ENCODE results near the gene BORCS5. TPM values are rescaled to one million over a fixed set of nuclear protein-coding genes. Genes with fewer than 3 reads are reported as not detected.
"Not testable (repeated sequence)": the region's sequence is repeated elsewhere in the genome, so short reads cannot be mapped to it uniquely, and the experiment has no call there.

Gene BORCS5
- polyA plus RNA-seq (ENCODE audit: insufficient read length in 4 of 4), result 1 to 10 TPM; 7.6 to 8.9 (median 8.0) TPM

DNA sequence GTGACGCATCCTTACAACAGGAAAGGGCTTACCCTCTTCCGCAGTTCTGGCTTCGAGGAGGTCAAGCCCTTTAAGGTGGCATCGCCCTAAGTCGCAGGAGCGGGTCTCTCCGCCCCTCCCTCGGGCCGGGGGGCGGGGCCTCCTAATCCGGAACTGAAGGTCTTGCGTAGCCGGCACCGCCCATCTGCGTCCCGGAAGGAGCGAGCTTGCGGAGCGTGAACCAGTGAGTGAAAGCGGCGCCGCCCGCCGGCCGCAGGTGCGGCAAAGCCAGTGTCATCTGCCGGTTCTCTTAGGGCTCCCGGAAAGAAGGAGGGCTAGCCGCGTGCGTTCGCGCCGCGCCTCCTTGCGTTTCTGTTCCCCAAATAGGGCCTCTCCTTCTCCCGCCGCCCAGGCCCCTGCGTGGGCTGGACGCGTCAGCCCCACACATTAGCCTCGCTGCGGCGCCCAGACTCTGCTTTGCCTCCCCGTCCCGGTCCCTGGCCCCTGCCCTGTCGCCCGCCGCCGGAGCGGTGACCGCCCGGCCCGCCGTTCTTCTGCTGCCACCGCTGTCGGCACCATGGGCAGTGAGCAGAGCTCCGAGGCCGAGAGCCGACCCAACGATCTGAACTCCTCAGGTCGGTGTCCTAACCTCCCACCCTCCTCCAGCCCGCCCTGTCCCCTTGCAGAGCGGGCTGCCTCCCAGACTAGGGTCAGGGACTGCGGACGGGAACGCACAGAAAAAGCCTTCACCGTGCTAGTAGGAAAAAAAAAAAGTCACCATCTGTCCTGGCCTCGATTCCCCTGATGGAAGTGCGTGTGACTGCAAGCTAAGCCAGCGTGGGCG is at the start of gene BORCS5:
Gene BORCS5, plus strand, starts transcription at position 183 of the 823 bp plus-strand sequence. Its CDS starts 374 bp downstream, at position 557.
- peak; percentile 81 to 90 (median 83) for DNase-seq (ENCODE audit: low read depth in 4 of 4, low spot score in 3 of 4)

GRCh38 chr12:12310695-12311094 is 46.2 kb upstream of the BORCS5 start:
- not testable (repeated sequence) for DNase-seq (ENCODE audit: low read depth in 4 of 4, low spot score in 3 of 4)

DNA sequence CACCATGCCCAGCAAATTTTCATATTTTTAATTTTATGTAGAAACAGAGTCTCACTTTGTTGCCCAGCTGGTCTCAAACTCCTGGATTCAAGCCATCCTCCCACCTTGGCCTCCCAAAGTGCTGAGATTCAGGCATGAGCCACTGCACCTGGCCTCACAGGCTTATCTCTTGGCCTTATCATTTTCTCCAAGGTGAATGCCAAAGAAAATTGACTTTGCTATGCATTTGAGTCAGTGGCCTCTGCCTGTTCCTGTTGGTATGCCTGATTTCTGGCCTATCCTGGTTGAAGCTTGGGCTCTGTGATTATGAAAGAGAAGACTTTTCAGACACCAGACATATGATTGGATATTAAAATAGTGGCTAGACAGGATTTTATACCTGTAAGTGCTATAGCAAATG is 41.0 kb upstream of the BORCS5 start:
- no peak for DNase-seq (ENCODE audit: low read depth in 4 of 4, low spot score in 3 of 4)

DNA sequence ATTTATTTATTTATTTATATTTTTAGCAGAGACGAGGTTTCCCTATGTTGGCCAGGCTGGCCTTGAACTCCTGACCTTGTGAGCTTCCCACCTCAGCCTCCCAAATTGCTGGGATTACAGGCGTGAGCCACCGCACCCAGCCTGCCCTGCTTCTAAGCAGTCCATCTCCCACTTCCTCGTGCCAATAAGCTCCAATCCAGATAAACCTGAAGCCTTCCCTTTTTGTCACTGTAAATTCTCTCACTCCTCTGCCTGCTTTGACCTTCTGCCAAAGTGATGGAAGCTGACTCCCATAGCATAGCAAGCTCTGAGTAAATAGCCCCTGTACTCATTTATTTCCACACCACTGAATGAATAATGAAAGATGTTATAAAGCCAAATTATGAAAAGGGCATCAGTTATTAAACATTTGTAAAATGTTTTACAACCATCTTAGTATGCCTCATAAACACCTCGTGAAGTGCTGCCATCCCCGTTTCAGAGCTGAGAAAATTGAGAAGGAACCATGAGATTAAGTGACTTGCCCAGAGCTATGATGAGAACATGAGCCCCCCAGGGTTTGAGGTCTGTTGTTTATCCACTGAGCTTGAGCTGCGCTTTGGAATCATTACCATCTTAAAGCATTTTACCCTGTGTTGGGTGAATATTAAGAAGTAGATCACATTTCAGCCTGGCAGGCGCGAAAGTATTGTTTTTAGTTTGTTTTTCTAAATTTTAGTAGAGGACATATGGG is 37.3 kb upstream of the BORCS5 start:
- peak in 1 of 4 donors; percentile 41 for DNase-seq (ENCODE audit: low read depth in 4 of 4, low spot score in 3 of 4)

- no peak for DNase-seq (ENCODE audit: low read depth in 4 of 4, low spot score in 3 of 4)
These were observed 33.8 kb upstream of the BORCS5 start for GRCh38 chr12:12323118-12323517.

DNA sequence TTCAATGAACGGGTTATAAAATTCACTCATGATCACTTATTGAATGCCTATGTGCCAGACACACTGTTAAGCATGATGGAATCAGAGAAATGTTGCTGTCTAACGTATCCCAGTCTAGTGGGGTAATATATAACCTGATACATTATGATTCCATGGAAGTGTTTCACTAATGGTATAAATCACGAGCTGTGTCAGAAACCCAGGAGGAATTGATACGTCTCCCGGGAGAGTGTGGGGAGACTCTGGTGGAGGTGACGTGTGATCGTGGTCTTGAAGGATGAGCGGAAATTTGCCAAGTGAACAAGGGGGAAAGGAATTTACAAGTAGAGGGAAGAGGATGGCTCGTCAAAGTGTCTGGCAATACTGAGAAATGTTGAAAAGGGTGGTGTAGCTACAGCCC is 33.3 kb upstream of the BORCS5 start:
- no peak for DNase-seq (ENCODE audit: low read depth in 4 of 4, low spot score in 3 of 4)

GRCh38 chr12:12326262-12326661 is 30.6 kb upstream of the BORCS5 start:
- no peak for DNase-seq (ENCODE audit: low read depth in 4 of 4, low spot score in 3 of 4)

DNA sequence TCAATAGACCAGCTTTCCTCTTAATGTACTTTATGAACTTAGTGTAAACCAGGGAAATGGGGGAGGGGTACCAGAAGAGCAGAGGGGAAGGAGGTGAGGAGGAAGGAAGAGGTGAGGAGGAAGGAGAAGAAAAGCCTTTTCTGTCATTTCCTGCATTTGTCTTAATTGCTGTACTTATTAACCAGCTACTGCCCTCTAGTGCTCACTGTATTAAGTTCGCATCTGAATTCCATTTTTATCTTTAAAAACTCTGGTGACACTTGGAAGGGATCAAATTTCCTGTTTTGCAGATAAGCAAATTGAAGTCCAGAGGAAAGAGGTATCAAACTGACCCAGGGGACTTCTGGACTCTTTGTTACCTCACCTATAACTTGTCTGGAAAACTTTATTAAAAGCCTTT is 29.1 kb upstream of the BORCS5 start:
- no peak for DNase-seq (ENCODE audit: low read depth in 4 of 4, low spot score in 3 of 4)

GRCh38 chr12:12331244-12331771 is 25.6 kb upstream of the BORCS5 start:
- no peak for DNase-seq (ENCODE audit: low read depth in 4 of 4, low spot score in 3 of 4)

- no peak for DNase-seq (ENCODE audit: low read depth in 4 of 4, low spot score in 3 of 4)
These were observed 25.0 kb upstream of the BORCS5 start for GRCh38 chr12:12331896-12332295.

- no peak for DNase-seq (ENCODE audit: low read depth in 4 of 4, low spot score in 3 of 4)
These were observed 23.2 kb upstream of the BORCS5 start for GRCh38 chr12:12333407-12334366.

GRCh38 chr12:12334367-12335040 is 22.4 kb upstream of the BORCS5 start:
- no peak for DNase-seq (ENCODE audit: low read depth in 4 of 4, low spot score in 3 of 4)

DNA sequence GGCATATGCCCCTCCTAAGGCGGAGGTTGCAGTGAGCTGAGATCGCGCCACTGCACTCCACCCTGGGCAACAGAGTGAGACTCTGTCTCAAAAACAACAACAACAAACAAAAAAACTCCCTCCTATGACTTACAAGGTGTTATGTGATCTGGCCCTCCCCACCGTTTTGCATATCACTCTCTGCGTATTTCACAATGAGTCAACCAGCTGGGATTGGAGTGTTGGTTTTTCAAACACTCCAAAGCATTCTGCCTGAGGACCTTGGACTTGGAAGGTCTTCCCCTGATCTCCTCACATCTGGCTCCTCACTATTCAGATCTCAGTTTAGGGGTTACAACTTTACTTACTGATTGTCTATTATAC is 20.8 kb upstream of the BORCS5 start:
- no peak for DNase-seq (ENCODE audit: low read depth in 4 of 4, low spot score in 3 of 4)

DNA sequence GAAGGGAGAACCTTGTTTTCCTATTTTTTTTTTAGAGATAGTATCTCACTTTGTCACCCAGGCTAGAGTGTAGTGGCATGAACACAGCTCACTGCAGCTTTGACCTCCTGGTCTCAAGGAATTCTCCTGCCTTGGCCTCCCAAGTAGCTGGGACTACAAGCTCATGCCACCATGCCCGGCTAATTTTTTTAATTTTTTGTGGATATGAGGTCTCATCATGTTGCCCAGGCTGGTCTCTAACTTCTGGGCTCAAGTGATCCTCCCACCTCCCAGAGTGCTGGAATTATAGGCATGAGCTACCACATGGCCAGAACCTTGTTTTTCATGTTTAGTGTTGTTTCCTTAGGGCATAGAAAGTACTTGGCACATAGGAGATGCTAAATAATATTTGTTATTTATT is 20.4 kb upstream of the BORCS5 start:
- DNase-seq (ENCODE audit: low read depth in 4 of 4, low spot score in 3 of 4), result no peak

DNA sequence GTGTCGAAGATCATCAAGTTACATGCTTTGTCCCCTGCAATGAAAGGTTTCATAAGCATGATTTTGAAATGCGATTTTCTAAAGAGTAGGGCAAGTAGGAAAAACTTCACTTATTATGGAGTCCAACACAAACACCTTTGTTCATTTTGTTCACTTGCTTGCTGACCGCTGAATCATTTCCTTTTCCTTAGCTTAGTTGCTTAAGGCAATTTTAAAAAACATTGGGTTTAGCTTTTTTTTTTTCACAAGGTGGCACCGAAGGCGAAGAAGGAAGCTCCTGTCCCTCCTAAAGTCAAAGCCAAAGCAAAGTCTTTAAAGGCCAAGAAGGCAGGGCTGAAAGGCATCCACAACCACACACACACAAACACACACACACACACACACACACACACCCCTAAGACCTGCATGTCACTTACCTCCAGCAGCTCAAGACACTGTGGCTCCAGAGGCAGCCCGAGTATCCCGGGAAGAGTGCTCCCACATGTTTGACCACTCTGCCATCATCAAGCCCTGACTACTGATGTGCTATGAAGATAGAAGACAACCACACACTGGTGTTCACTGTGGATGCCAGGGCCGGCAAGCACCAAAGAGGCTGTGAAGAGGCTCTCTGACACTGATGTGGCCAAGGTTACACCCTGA is 18.2 kb upstream of the BORCS5 start:
- DNase-seq (ENCODE audit: low read depth in 4 of 4, low spot score in 3 of 4), result no peak

GRCh38 chr12:12349711-12350665 is 6.9 kb upstream of the BORCS5 start, which contains the start of gene MANSC1:
Gene MANSC1, minus strand, starts transcription at chr12:12350242. Its CDS starts 6,928 bp downstream, at chr12:12343314.
- peak in 1 of 4 donors; percentile 46 for DNase-seq (ENCODE audit: low read depth in 4 of 4, low spot score in 3 of 4)

DNA sequence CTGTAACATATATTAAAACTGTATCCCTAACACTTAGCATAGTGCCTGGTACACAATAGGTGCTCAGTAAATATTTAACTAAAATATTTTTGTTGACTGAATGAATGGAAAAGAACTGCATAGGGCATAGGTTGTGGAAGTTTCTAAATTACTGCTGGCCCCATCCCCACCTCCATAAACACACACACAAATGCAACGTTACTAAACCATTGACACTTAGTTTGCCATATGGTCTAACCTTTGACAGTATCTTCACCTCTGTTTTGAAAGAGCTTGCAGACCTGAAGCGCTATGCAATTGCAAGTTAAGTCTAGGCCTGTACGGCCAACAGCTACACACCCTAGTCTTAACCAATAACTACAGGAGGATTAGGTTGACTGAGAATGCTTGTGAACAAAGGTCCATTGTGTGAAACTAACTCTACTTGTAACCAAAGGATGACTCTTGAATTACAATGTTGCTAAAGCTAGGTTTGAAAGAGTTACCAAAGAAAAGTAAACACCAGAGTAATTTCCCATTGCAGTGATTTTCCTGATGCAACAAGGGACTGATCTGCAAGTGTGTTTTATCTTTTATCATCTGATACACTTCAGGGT is 5.9 kb upstream of the BORCS5 start:
- DNase-seq (ENCODE audit: low read depth in 4 of 4, low spot score in 3 of 4), result no peak

All from left renal pelvis (tissue), 4 donors.